Gastroesophageal sphincter (tissue), 4 donors: ENCODE results near the gene ADGRL2. TPM values are rescaled to one million over a fixed set of nuclear protein-coding genes. Genes with fewer than 3 reads are reported as not detected.

Source experiments
- ATAC-seq: fragments of 150-250 bp; one replicate; pipeline ENCODE4 v1.9.1; 2016; ENCODE audit warnings: mild to moderate bottlenecking, moderate library complexity
- H3K27ac ChIP-seq, 4 donors: fragments of 200-600 bp; sonication (generic) in 3 of 4; 1 replicate in 3 of 4; 2 replicates in 1 of 4; pipeline ENCODE4 v1.5.1; 2016 to 2019
- H3K27me3 ChIP-seq: fragments of 200-600 bp; sonication (generic); one replicate; pipeline ENCODE4 v1.5.1; 2019
- H3K36me3 ChIP-seq, 2 donors: fragments of 200-600 bp; sonication (generic); one replicate each; pipeline ENCODE4 v1.5.1; 2019; ENCODE audit warnings: control low read depth in 1 of 2
- H3K4me1 ChIP-seq, 3 donors: fragments of 200-600 bp; sonication (generic); 1 replicate in 2 of 3; 2 replicates in 1 of 3; pipeline ENCODE4 v1.5.1; 2016 to 2019; ENCODE audit warnings: control low read depth in 2 of 3
- H3K4me3 ChIP-seq, 2 donors: fragments of 200-600 bp; sonication (generic); one replicate each; pipeline ENCODE4 v1.5.1; 2019; ENCODE audit warnings: mild to moderate bottlenecking in 1 of 2, moderate library complexity in 1 of 2
- H3K9me3 ChIP-seq, 3 donors: fragments of 200-600 bp; sonication (generic); one replicate each; pipeline ENCODE4 v1.5.1; 2017 to 2019; ENCODE audit warnings: control low read depth in 2 of 3
- EP300 ChIP-seq: sonication (generic); formaldehyde crosslinking; IDR thresholded peaks from one replicate; pipeline ENCODE4 v1.6.1; 2017; ENCODE audit warnings: antibody characterized with exemption, mild to moderate bottlenecking
- POLR2A ChIP-seq, 2 donors: fragments of 450-650 bp; IDR thresholded peaks; one replicate each; pipeline ENCODE4 v1.6.1; 2017; ENCODE audit warnings: antibody characterized with exemption in 2 of 2, mild to moderate bottlenecking in 2 of 2, moderate library complexity in 1 of 2
- POLR2AphosphoS5 ChIP-seq: sonication (generic); formaldehyde crosslinking; IDR thresholded peaks from one replicate; pipeline ENCODE4 v1.6.1; 2017; ENCODE audit warnings: antibody characterized with exemption
- WGBS, 2 donors: methylation state at CpG; one replicate each; pipeline ENCODE4 v1.1.5; 2018; ENCODE audit warnings: low coverage in 1 of 2; 5-methylcytosine and 5-hydroxymethylcytosine counted together
- total RNA-seq, 4 donors: library from RNA; depleted of rRNA; stranded (reverse); fragments of >200 nt; gene quantifications; one replicate each; pipeline ENCODE4 v1.1.0, GENCODE V29; 2016
- TF ChIP-seq, protein P1 (sequence below), 4 experiments: fragments of 200-600 bp in 2 of 4; fragments of 450-650 bp in 2 of 4; sonication (generic) in 1 of 4; IDR thresholded peaks; one replicate each; pipeline ENCODE4 v1.5.1; 2017 to 2019; ENCODE audit warnings: antibody characterized with exemption in 4 of 4, mild to moderate bottlenecking in 2 of 4, moderate library complexity in 2 of 4

The ADGRL2 gene
- total RNA-seq, 4 donors from 2014 or later = 68.9 to 141 (median 83.8) TPM

DNA sequence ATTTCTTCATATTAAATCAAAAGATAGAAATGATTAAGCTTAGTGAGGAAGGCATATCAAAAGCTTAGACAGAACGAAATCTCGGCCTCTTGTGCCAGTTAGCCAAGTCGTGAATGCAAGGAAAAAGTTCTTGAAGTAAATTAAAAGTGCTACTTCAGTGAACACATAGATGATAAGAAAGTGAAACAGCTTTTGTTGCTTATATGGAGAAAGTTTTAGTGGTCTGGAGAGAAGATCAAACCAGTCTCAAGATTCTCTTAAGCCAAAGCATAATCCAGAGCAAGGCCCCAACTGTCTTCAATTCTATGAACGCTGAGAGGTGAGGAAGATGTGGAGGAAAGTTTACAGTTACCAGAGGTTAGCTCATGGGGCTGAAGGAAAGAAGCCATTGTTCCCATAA is 88.4 kb downstream of the ADGRL2 start:
- H3K4me3 ChIP-seq = no peak overlapping the region
- 87 to 95% methylated on average over 3 to 4 of the region's 4 CpGs for WGBS, 2 donors
- no peaks in the 10 kb centered on the region for H3K9me3 ChIP-seq
- H3K4me1 ChIP-seq = peaks cover 0 to 30% (median 0%) of the 10 kb centered on the region in 3 donors
- no peak overlapping the region for H3K27ac ChIP-seq
- H3K27me3 ChIP-seq = no peaks in the 10 kb centered on the region
- ATAC-seq = no peak
- no peaks in the 10 kb centered on the region for H3K36me3 ChIP-seq
- no peak for TF ChIP-seq EP300
- TF ChIP-seq POLR2AphosphoS5 = no peak
- no peak for TF ChIP-seq POLR2A (IDR thresholded peaks at IDR 0.05)
- TF ChIP-seq, protein P1, sequence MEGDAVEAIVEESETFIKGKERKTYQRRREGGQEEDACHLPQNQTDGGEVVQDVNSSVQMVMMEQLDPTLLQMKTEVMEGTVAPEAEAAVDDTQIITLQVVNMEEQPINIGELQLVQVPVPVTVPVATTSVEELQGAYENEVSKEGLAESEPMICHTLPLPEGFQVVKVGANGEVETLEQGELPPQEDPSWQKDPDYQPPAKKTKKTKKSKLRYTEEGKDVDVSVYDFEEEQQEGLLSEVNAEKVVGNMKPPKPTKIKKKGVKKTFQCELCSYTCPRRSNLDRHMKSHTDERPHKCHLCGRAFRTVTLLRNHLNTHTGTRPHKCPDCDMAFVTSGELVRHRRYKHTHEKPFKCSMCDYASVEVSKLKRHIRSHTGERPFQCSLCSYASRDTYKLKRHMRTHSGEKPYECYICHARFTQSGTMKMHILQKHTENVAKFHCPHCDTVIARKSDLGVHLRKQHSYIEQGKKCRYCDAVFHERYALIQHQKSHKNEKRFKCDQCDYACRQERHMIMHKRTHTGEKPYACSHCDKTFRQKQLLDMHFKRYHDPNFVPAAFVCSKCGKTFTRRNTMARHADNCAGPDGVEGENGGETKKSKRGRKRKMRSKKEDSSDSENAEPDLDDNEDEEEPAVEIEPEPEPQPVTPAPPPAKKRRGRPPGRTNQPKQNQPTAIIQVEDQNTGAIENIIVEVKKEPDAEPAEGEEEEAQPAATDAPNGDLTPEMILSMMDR (IDR thresholded peaks at IDR 0.05) = no peak

DNA sequence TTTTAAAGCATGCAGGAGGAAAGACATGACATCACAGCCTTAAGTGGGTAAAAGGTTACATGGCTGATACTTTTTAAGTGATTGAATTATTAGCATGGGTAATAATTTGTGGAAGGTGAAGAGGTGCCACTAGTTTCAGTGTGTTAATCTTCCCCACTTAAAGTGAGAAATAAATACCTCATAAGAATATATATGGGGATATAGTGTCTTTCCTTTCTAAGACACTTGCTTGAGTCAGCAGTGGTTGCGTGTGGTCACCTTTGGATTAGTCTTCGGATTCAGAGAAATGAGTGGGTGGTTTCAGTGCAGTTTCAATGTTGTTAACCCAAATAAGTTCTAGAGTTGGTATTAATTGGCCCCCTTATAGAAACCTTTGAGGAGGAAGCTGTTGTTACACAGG is 94.1 kb downstream of the ADGRL2 start:
- no peak overlapping the region for H3K4me3 ChIP-seq
- ATAC-seq = no peak
- 75 to 93% methylated on average over 2 of the region's 2 CpGs for WGBS, 2 donors
- no peaks in the 10 kb centered on the region for H3K27me3 ChIP-seq
- peaks cover 0 to 22% (median 2%) of the 10 kb centered on the region in 3 donors for H3K4me1 ChIP-seq
- H3K9me3 ChIP-seq = no peaks in the 10 kb centered on the region
- no peak overlapping the region for H3K27ac ChIP-seq
- no peaks in the 10 kb centered on the region for H3K36me3 ChIP-seq
- TF ChIP-seq, protein P1 (IDR thresholded peaks at IDR 0.05) = no peak
- TF ChIP-seq EP300 (no peak), POLR2AphosphoS5 (no peak), POLR2A (IDR thresholded peaks at IDR 0.05) (no peak)

DNA sequence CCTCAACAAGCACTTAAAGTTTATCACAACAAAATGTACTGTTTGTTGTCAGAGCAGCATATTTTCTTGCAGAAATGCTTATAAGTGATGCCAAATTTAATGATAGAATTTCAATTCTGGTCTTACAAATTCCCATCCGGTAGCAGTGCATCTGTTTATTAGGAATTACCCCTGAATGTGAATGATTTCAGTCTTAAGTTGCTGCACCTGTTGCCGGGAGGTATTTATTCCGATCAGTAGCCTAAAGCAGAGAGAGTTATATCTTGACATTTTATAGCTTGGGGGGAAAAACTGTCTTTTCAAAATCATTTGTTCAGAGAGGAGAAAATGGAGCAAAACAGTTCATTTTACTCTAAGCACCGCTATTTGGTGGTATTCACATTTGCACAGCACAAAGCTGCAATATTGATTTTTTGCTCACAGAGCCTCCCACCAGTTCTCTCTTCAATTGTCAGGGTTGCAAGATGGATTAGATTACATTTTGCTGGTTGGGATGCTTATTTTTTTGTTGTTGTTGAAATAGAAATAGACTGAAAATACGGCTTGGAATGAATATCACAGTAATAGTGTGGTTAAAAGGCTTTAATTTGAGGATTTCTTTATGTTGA is 98.6 kb downstream of the ADGRL2 start:
- Histone ChIP-seq H3K27me3 (no peaks in the 10 kb centered on the region), H3K36me3 (no peaks in the 10 kb centered on the region), H3K4me1 (peaks cover 0 to 18% (median 2%) of the 10 kb centered on the region in 3 donors), H3K9me3 (no peaks in the 10 kb centered on the region), H3K27ac (no peak overlapping the region), H3K4me3 (no peak overlapping the region)
- 82 to 98% methylated on average over 4 to 5 of the region's 5 CpGs for WGBS, 2 donors
- ATAC-seq = no peak
- TF ChIP-seq POLR2A (IDR thresholded peaks at IDR 0.05) (no peak), POLR2AphosphoS5 (no peak), EP300 (no peak)
- TF ChIP-seq, protein P1 (IDR thresholded peaks at IDR 0.05) = no peak

DNA sequence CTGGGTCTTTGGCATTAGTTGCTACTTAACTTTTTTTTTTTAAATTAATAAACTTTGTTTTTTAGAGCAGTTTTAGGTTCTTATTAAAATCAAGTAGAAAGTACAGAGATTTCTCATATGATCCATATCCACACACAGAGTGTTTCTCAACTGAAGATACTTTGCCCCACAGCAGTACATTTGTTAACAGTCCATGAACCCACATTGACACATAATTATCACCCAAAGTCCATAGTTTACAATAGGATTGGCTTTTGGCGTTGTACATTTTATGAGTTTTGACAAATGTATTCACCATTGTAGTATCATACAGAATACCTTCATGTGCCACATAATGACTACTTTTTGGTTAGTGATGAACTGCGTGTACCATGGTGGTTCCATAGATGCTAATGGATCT is 106.8 kb downstream of the ADGRL2 start:
- no peak overlapping the region for H3K4me3 ChIP-seq
- peaks cover 0 to 12% (median 0%) of the 10 kb centered on the region in 3 donors for H3K4me1 ChIP-seq
- H3K36me3 ChIP-seq = peaks cover 0 to 12% of the 10 kb centered on the region in 2 donors
- H3K27ac ChIP-seq = no peak overlapping the region
- 88 to 95% methylated on average over 2 of the region's 2 CpGs for WGBS, 2 donors
- ATAC-seq = no peak
- no peaks in the 10 kb centered on the region for H3K27me3 ChIP-seq
- no peak for TF ChIP-seq POLR2A (IDR thresholded peaks at IDR 0.05)
- TF ChIP-seq EP300 = no peak
- no peaks in the 10 kb centered on the region for H3K9me3 ChIP-seq

DNA sequence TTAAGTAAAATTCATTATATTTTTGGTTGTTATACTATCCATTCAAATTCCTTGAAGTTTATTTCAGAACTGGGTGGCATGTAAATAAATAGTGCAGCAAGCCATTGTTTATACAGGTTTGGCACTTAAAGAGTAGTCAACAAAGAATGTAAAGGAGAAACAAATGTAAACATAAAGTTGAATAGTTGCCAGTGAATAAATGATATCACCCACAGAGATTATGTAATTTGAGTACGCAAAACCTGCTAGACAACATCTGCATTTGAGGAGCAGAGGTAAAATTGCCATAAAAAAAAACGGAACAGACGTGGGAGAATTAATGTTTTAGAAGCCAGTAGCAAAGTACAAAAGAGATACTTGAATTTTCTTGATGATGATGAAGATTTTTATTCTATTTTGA is 111.6 kb downstream of the ADGRL2 start:
- Histone ChIP-seq H3K27me3 (no peaks in the 10 kb centered on the region), H3K27ac (no peak overlapping the region), H3K36me3 (peaks cover 0 to 7% of the 10 kb centered on the region in 2 donors), H3K9me3 (no peaks in the 10 kb centered on the region), H3K4me1 (no peaks in the 10 kb centered on the region), H3K4me3 (no peak overlapping the region)
- TF ChIP-seq EP300 (no peak), POLR2A (IDR thresholded peaks at IDR 0.05) (no peak), POLR2AphosphoS5 (no peak)
- TF ChIP-seq, protein P1 (IDR thresholded peaks at IDR 0.05) = no peak
- 90% methylated on average over 3 of the region's 3 CpGs; no CpG with 5 or more reads in 1 of the 2 donors for WGBS, 2 donors
- ATAC-seq = no peak
